CD4-positive, alpha-beta T cell (primary cell): ENCODE measurements around the gene CTNNA1. TPM values are rescaled to one million over a fixed set of nuclear protein-coding genes. Genes with fewer than 3 reads are reported as not detected.
"Not testable (repeated sequence)": the region's sequence is repeated elsewhere in the genome, so short reads cannot be mapped to it uniquely, and the experiment has no call there.

Experiments used
- ATAC-seq: fragments of 200-7000 bp; cut with Tn5 transposase; one replicate; pipeline ENCODE4 v1.10.0; 2022; ENCODE audit warnings: mild to moderate bottlenecking; ENCODE audit not compliant: poor library complexity
- CTCF ChIA-PET: fragments of 350-600 bp; sonication (Branson Sonifier 250); formaldehyde crosslinking; loops from one replicate; lab custom pipeline; 2021; ENCODE audit warnings: antibody characterized with exemption, inconsistent platforms; lab: Charles Lee
- POLR2A ChIA-PET: fragments of 350-600 bp; sonication (Branson Sonifier 250); formaldehyde crosslinking; loops from one replicate; lab custom pipeline; 2021; ENCODE audit warnings: antibody characterized with exemption, inconsistent platforms; lab: Charles Lee
- DNase-seq, 14 experiments: peaks; one replicate each; pipeline ENCODE4 v3.0.0-alpha.2; 2013 to 2020; ENCODE audit warnings: mixed read lengths in 2 of 14
- H3K27ac ChIP-seq, 2 donors: one replicate each; pipeline versions ENCODE4 v1.5.1 to v1.7.0; 2013; ENCODE audit warnings: low read length in 2 of 2, low read depth in 1 of 2, mild to moderate bottlenecking in 1 of 2
- H3K27me3 ChIP-seq, 2 experiments: 1 replicate in 1 of 2; 2 replicates in 1 of 2; pipeline versions ENCODE4 v1.6.1 to v1.7.0; 2013; ENCODE audit warnings: low read length in 2 of 2, control low read depth in 1 of 2, mild to moderate bottlenecking in 1 of 2, moderate library complexity in 1 of 2; ENCODE audit not compliant: insufficient read depth in 2 of 2, control insufficient read depth in 1 of 2
- H3K36me3 ChIP-seq: one replicate; pipeline ENCODE4 v1.6.1; 2013; ENCODE audit warnings: low read length, control low read depth; ENCODE audit not compliant: insufficient read depth
- H3K4me1 ChIP-seq: one replicate; pipeline ENCODE4 v1.6.1; 2013; ENCODE audit warnings: low read length, control low read depth; ENCODE audit not compliant: insufficient read depth
- H3K4me3 ChIP-seq: one replicate; pipeline ENCODE4 v1.5.1; 2013; ENCODE audit warnings: mild to moderate bottlenecking, low read length, moderate library complexity
- H3K9me3 ChIP-seq, 2 experiments: 1 replicate in 1 of 2; 2 replicates in 1 of 2; pipeline versions ENCODE4 v1.6.1 to v1.7.0; 2013; ENCODE audit warnings: low read length in 2 of 2, mild to moderate bottlenecking in 2 of 2, control low read depth in 1 of 2, moderate library complexity in 1 of 2; ENCODE audit not compliant: control insufficient read depth in 1 of 2, insufficient read depth in 1 of 2
- H3K27ac Mint-ChIP-seq: one replicate; pipeline ENCODE4 v1.8.0; 2020; ENCODE audit warnings: mixed read lengths
- H3K27me3 Mint-ChIP-seq: one replicate; pipeline ENCODE4 v1.8.0; 2021; ENCODE audit warnings: mixed read lengths
- H3K36me3 Mint-ChIP-seq: one replicate; pipeline ENCODE4 v1.8.0; 2021; ENCODE audit warnings: low read depth, mixed read lengths
- H3K4me1 Mint-ChIP-seq: one replicate; pipeline ENCODE4 v1.8.0; 2021; ENCODE audit warnings: low read depth, mixed read lengths
- H3K4me3 Mint-ChIP-seq: one replicate; pipeline ENCODE4 v1.8.0; 2020; ENCODE audit warnings: mild to moderate bottlenecking, mixed read lengths
- H3K9me3 Mint-ChIP-seq: one replicate; pipeline ENCODE4 v1.8.0; 2020; ENCODE audit warnings: mixed read lengths
- intact Hi-C, 2 experiments: fragments of 100-400 bp; cut with DNase I in 1 of 2; cut with micrococcal nuclease in 1 of 2; formaldehyde crosslinking; loops; one replicate each; pipeline versions ENCODE4 v1.15.1 to v1.9.0; 2023 to 2025; cut with DNase I, micrococcal nuclease
- total RNA-seq, 174 experiments: library from RNA in 2 of 174; stranded (reverse) in 2 of 174; gene quantifications; one replicate each; pipeline ENCODE4 v1.2.3 and lab custom pipeline; 2021 to 2026
- TF ChIP-seq, protein P1 (sequence below): fragments of 200-600 bp; IDR thresholded peaks from one replicate; pipeline ENCODE4 v1.8.0; 2022; ENCODE audit warnings: antibody characterized with exemption, mild to moderate bottlenecking

Gene CTNNA1
- total RNA-seq, 2 experiments from 2014 or later: 6.0 to 6.7 TPM

DNA sequence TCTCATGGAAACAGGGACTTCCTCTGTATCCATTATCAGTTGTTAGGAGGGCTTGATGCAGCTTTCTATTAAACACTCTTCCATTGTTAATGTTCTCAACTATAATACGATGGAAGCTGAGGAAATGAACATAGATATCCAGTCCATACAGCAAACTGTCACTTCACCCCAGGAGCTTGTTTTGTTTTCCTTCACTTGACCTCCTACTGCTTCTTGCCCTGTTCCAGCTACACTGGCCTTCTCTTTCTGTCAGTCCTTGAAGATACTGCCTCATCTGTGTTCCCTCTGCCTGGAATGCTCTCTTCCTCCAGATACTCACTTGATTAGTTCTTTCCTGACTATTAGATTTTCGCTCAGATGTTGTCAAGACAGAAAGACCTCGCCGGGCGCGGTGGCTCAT is 17.1 kb downstream of the CTNNA1 start:
- no peaks in the 10 kb centered on the region for H3K4me1 ChIP-seq
- Mint-ChIP-seq H3K36me3 (no peaks in the 10 kb centered on the region), H3K27me3 (peaks cover 40% of the 10 kb centered on the region), H3K4me1 (no peaks in the 10 kb centered on the region), H3K27ac (no peak overlapping the region), H3K9me3 (no peaks in the 10 kb centered on the region), H3K4me3 (no peak overlapping the region)
- H3K36me3 ChIP-seq: no peaks in the 10 kb centered on the region
- POLR2A ChIA-PET: interaction anchor here (0.8 kb wide), 1 partner anchor 115 kb away, joined by 3 read pairs; no protein-coding TSS in a partner anchor
- TF ChIP-seq, protein P1, sequence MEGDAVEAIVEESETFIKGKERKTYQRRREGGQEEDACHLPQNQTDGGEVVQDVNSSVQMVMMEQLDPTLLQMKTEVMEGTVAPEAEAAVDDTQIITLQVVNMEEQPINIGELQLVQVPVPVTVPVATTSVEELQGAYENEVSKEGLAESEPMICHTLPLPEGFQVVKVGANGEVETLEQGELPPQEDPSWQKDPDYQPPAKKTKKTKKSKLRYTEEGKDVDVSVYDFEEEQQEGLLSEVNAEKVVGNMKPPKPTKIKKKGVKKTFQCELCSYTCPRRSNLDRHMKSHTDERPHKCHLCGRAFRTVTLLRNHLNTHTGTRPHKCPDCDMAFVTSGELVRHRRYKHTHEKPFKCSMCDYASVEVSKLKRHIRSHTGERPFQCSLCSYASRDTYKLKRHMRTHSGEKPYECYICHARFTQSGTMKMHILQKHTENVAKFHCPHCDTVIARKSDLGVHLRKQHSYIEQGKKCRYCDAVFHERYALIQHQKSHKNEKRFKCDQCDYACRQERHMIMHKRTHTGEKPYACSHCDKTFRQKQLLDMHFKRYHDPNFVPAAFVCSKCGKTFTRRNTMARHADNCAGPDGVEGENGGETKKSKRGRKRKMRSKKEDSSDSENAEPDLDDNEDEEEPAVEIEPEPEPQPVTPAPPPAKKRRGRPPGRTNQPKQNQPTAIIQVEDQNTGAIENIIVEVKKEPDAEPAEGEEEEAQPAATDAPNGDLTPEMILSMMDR: no peak
- ATAC-seq (no peak), DNase-seq (no peak)
- no peaks in the 10 kb centered on the region for H3K9me3 ChIP-seq
- H3K27me3 ChIP-seq: no peaks in the 10 kb centered on the region
- no peak overlapping the region for H3K27ac ChIP-seq
- intact Hi-C loops: no loop called here
- H3K4me3 ChIP-seq: no peak overlapping the region
- CTCF ChIA-PET: no interaction called here

DNA sequence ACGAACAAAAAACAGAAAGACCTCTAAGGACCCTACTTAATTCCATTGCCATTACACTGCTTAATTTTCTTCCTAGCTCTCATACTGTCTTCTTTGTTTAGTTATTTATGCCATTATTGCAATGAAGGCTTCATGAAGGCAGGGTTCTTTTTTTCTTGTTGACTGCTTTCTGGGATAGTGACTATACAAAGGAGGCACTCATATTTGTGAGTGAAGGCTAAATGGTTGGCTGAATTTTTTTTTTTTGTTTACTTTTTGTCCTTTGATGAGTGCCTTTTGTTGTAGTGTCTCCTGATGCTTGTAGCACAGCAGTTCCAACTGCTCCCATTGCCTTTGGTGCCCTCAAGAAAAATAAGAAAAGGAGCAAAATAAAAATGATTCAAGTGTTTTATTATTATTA is 17.8 kb downstream of the CTNNA1 start:
- Histone ChIP-seq H3K9me3 (no peaks in the 10 kb centered on the region), H3K27ac (no peak overlapping the region), H3K4me3 (no peak overlapping the region), H3K4me1 (no peaks in the 10 kb centered on the region), H3K36me3 (no peaks in the 10 kb centered on the region), H3K27me3 (no peaks in the 10 kb centered on the region)
- ChIA-PET POLR2A (interaction anchor here (0.8 kb wide), 1 partner anchor 116 kb away, joined by 3 read pairs; no protein-coding TSS in a partner anchor), CTCF (no interaction called here)
- Mint-ChIP-seq H3K36me3 (no peaks in the 10 kb centered on the region), H3K4me1 (no peaks in the 10 kb centered on the region), H3K9me3 (no peaks in the 10 kb centered on the region), H3K4me3 (no peak overlapping the region), H3K27me3 (peaks cover 38% of the 10 kb centered on the region), H3K27ac (no peak overlapping the region)
- intact Hi-C loops: no loop called here
- ATAC-seq: no peak
- no peak for DNase-seq
- TF ChIP-seq, protein P1: no peak

DNA sequence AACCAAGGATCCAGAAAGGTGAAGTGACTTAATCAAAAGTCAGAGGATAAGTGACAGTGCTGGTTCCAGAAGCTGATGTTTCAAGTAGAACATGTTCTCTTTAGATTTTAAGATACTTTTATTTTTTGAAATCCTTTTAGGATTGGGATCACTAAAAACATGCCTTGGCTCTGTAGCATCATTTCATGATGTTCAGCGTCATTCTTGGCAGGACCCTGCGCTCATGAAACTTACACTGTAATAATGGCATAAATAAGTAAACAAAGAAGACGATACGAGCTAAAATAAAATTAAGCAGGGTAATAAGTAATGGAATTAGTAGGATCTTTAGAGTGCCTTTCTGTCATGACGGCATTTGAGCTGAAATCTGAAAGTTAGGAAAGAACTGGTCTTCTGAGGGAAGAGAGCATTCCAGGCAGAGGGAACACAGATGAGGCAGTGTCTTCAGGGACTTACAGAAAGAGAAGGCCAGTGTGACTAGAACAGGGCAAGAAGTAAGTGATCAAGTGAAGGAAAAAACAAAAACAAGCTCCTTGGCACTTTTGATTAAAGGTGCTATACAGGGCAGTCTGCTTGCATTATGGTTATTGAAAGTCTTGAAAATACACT is 19.9 kb downstream of the CTNNA1 start:
- Histone ChIP-seq H3K27ac (no peak overlapping the region), H3K9me3 (no peaks in the 10 kb centered on the region), H3K4me1 (no peaks in the 10 kb centered on the region), H3K36me3 (no peaks in the 10 kb centered on the region), H3K27me3 (no peaks in the 10 kb centered on the region), H3K4me3 (no peak overlapping the region)
- Mint-ChIP-seq H3K4me3 (no peak overlapping the region), H3K27ac (no peak overlapping the region), H3K4me1 (no peaks in the 10 kb centered on the region), H3K27me3 (peaks cover 26% of the 10 kb centered on the region), H3K9me3 (no peaks in the 10 kb centered on the region), H3K36me3 (no peaks in the 10 kb centered on the region)
- intact Hi-C loops: no loop called here
- TF ChIP-seq, protein P1: no peak
- ATAC-seq: no peak
- ChIA-PET CTCF (no interaction called here), POLR2A (no interaction called here)
- DNase-seq: no peak

DNA sequence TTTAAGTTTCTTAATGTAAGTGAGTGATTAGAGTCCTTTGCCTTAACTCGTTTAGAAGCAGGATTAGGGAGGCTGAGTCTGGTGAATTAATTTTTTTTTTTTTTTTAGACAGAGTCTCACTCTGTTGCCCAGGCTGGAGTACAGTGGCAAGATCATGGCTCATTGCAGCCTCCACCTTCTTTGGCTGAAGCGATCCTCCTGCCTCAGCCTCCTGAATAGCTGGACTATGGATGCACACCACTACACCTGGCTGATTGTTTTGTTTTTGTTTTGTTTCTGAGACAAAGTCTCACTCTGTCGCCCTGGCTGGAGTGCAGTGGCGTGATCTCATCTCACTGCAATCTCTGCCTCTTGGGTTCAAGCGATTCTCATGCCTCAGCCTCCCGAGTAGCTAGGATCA is 20.4 kb downstream of the CTNNA1 start:
- POLR2A ChIA-PET, intact Hi-C loops, H3K9me3 ChIP-seq, H3K27ac Mint-ChIP-seq, H3K36me3 Mint-ChIP-seq, H3K4me1 Mint-ChIP-seq, H3K27ac ChIP-seq, ATAC-seq, H3K4me1 ChIP-seq, H3K4me3 Mint-ChIP-seq, H3K27me3 ChIP-seq, H3K4me3 ChIP-seq, DNase-seq, H3K9me3 Mint-ChIP-seq, H3K36me3 ChIP-seq, CTCF ChIA-PET: not testable (repeated sequence)
- H3K27me3 Mint-ChIP-seq: peaks cover 30% of the 10 kb centered on the region
